GM12878 (cell line): Measurements from ENCODE around the gene KRT71. TPM values are rescaled to one million over a fixed set of nuclear protein-coding genes. Genes with fewer than 3 reads are reported as not detected.

Experiments
- ATAC-seq: fragments of 200-7000 bp; cut with Tn5 transposase; 3 replicates; pipeline ENCODE4 v1.9.1; 2020; ENCODE audit warnings: mild to moderate bottlenecking, moderate library complexity
- BruUV-seq: library from RNA; stranded (reverse); fragments of 400-500 nt; replicated peaks from 2 replicates; lab custom pipeline; 2021; lab: Mats Ljungman, UMichigan
- CTCF ChIA-PET: fragments of 300-600 bp; sonication (Branson Sonifier 250); formaldehyde crosslinking; extraction: SDS; loops from one replicate; lab custom pipeline; 2021; ENCODE audit warnings: inconsistent platforms; lab: Yijun Ruan, JAX
- POLR2A ChIA-PET: fragments of 350-600 bp; formaldehyde crosslinking; extraction: SDS; loops from one replicate; lab custom pipeline; 2021; ENCODE audit warnings: inconsistent platforms; lab: Charles Lee
- RAD21 ChIA-PET: fragments of 300-600 bp; sonication (Branson Sonifier 250); formaldehyde crosslinking; loops from one replicate; lab custom pipeline; 2023; ENCODE audit warnings: antibody characterized with exemption; ENCODE audit not compliant: unreplicated experiment; lab: Charles Lee
- SMC1A ChIA-PET: fragments of 300-600 bp; sonication (Branson Sonifier 250); formaldehyde crosslinking; loops from one replicate; lab custom pipeline; 2023; ENCODE audit not compliant: unreplicated experiment, uncharacterized antibody; lab: Charles Lee
- DNase-seq: peaks from one replicate; pipeline ENCODE4 v3.0.0-alpha.2; 2011; ENCODE audit warnings: low read depth, low spot score
- FAIRE-seq: peaks from 3 replicates; lab custom pipeline; 2011; peaks lifted over from hg19 to GRCh38; lab: Jason Lieb, UNC
- H2AFZ ChIP-seq: 2 replicates; pipeline ENCODE4 v1.6.0; 2011; ENCODE audit warnings: low read depth, low read length, control low read depth; ENCODE audit not compliant: control insufficient read depth
- H3K27ac ChIP-seq: 2 replicates; pipeline ENCODE4 v1.5.1; 2011; ENCODE audit warnings: control low read depth; ENCODE audit not compliant: control insufficient read depth, insufficient read depth
- H3K27me3 ChIP-seq, 2 experiments: replicated peaks in 1 of 2; 2 replicates each; pipeline versions ENCODE4 v1.6.0 to v1.6.1; 2011; ENCODE audit warnings: low read length in 1 of 2; ENCODE audit not compliant: control insufficient read depth in 2 of 2, insufficient read depth in 2 of 2
- H3K36me3 ChIP-seq, 2 experiments: 2 replicates each; pipeline ENCODE4 v1.5.1; 2011; ENCODE audit warnings: low read length in 1 of 2; ENCODE audit not compliant: control insufficient read depth in 2 of 2, insufficient read depth in 2 of 2
- H3K4me1 ChIP-seq: 2 replicates; pipeline ENCODE4 v1.6.1; 2011; ENCODE audit warnings: mild to moderate bottlenecking, low read length, moderate library complexity, mixed read lengths; ENCODE audit not compliant: control insufficient read depth, insufficient read depth
- H3K4me2 ChIP-seq: 2 replicates; pipeline ENCODE4 v1.6.0; 2011; ENCODE audit warnings: control low read depth; ENCODE audit not compliant: control insufficient read depth, insufficient read depth
- H3K4me3 ChIP-seq: fragments of 200-600 bp; sonication (generic); 2 replicates; pipeline ENCODE4 v1.5.1; 2016
- H3K79me2 ChIP-seq: 2 replicates; pipeline ENCODE4 v1.6.0; 2011; ENCODE audit warnings: low read length; ENCODE audit not compliant: control insufficient read depth, insufficient read depth
- H3K9ac ChIP-seq: 2 replicates; pipeline ENCODE4 v1.8.0; 2011; ENCODE audit warnings: low read length, control low read depth, mixed read lengths; ENCODE audit not compliant: control insufficient read depth, insufficient read depth
- H3K9me3 ChIP-seq: replicated peaks from 3 replicates; pipeline ENCODE4 v1.5.1; 2011; ENCODE audit warnings: mild to moderate bottlenecking, low read length; ENCODE audit not compliant: control insufficient read depth, insufficient read depth
- H4K20me1 ChIP-seq: 2 replicates; pipeline ENCODE4 v1.6.0; 2011; ENCODE audit not compliant: control insufficient read depth, insufficient read depth
- BCL11A ChIP-seq: IDR thresholded peaks from 2 replicates; pipeline ENCODE4 v1.6.1; 2011; ENCODE audit warnings: low read depth, low read length
- FOXM1 ChIP-seq: IDR thresholded peaks from 2 replicates; pipeline ENCODE4 v1.6.1; 2012; ENCODE audit warnings: low read depth, mild to moderate bottlenecking, inconsistent platforms, low read length, moderate library complexity
- IKZF2 ChIP-seq, 2 experiments: fragments of 450-650 bp; IDR thresholded peaks; 2 replicates each; pipeline ENCODE4 v1.6.1; 2017; ENCODE audit warnings: mild to moderate bottlenecking in 2 of 2, moderate library complexity in 2 of 2
- PML ChIP-seq: IDR thresholded peaks from 2 replicates; pipeline ENCODE4 v1.6.1; 2012; ENCODE audit warnings: low read length, inconsistent platforms
- STAT3 ChIP-seq: IDR thresholded peaks from 2 replicates; pipeline ENCODE4 v1.6.1; 2011; ENCODE audit warnings: low read depth, low read length, improper control_type of control experiment
- TCF7 ChIP-seq: IDR thresholded peaks from 2 replicates; pipeline ENCODE4 v1.6.1; 2014; ENCODE audit warnings: antibody characterized with exemption, borderline replicate concordance
- ZBED1 ChIP-seq: IDR thresholded peaks from 2 replicates; pipeline ENCODE4 v1.6.1; 2016; ENCODE audit warnings: borderline replicate concordance
- ZBTB4 ChIP-seq: fragments of 450-650 bp; formaldehyde crosslinking; IDR thresholded peaks from 2 replicates; pipeline ENCODE4 v1.4.0; 2022; ENCODE audit warnings: mild to moderate bottlenecking, moderate library complexity
- ZNF24 ChIP-seq: fragments of 450-650 bp; IDR thresholded peaks from 2 replicates; pipeline ENCODE4 v1.6.1; 2017; ENCODE audit warnings: antibody characterized with exemption, mild to moderate bottlenecking
- WGBS: methylation state at CpG from one replicate; pipeline ENCODE4 v1.1.6; 2016; ENCODE audit warnings: low lambda C conversion rate; ENCODE audit not compliant: insufficient replicate concordance, insufficient coverage; ENCODE audit errors: missing lambda C conversion rate; 5-methylcytosine and 5-hydroxymethylcytosine counted together
- in situ Hi-C: fragments of 300-500 bp; cut with MboI; formaldehyde crosslinking; loops from 9 replicates; pipeline ENCODE4 v1.14.3; 2018; ENCODE audit warnings: mixed read lengths
- intact Hi-C: fragments of 100-400 bp; cut with micrococcal nuclease; formaldehyde crosslinking; loops from one replicate; pipeline ENCODE4 v1.14.2; 2022; ENCODE audit not compliant: unreplicated experiment
- polyA plus RNA-seq, 11 experiments: library from polyadenylated mRNA; depleted of rRNA in 4 of 11; unstranded in 6 of 11; stranded (reverse) in 5 of 11; fragments of >200 nt; fragmentation: Nextera tagmentation in 4 of 11; fragmentation: Illumina TruSeq in 1 of 11; extraction: Ambion mirVana in 4 of 11; extraction: Trizol in 1 of 11; gene quantifications; 1 replicate in 1 of 11; 2 replicates in 10 of 11; pipeline versions ENCODE4 v1.2.1 to v1.2.3, GENCODE V29; 2011 to 2016; ENCODE audit warnings: inconsistent platforms in 2 of 11, missing spikeins in 2 of 11, low read depth in 1 of 11
- total RNA-seq, 4 experiments: library from RNA; depleted of rRNA in 3 of 4; stranded (reverse); fragments of >200 nt in 3 of 4; fragmentation: Illumina TruSeq in 1 of 4; extraction: Trizol in 1 of 4; gene quantifications; 2 replicates each; pipeline versions ENCODE4 v1.2.1 to v1.2.3, GENCODE V29; 2013 to 2021

KRT71 gene
- total and polyA plus RNA-seq, 10 of the 15 experiments (the other 5 are each of a cell fraction or from before 2014, with no cell fraction given): not detected

GRCh38 chr12:52600475-52600874 is 47.5 kb upstream of the KRT71 start:
- H3K9ac ChIP-seq: no peak overlapping the region
- no peak for ATAC-seq
- no peak overlapping the region for H3K4me3 ChIP-seq
- WGBS: 51% methylated on average over 12 of the region's 12 CpGs
- no peaks in the 10 kb centered on the region for H3K79me2 ChIP-seq
- FAIRE-seq: no peak
- H3K36me3 ChIP-seq: no peaks in the 10 kb centered on the region
- H4K20me1 ChIP-seq: no peaks in the 10 kb centered on the region
- in situ Hi-C loops: no loop called here
- DNase-seq: no peak
- H3K4me2 ChIP-seq: no peak overlapping the region
- intact Hi-C loops: no loop called here
- CTCF ChIA-PET: no interaction called here
- TF ChIP-seq FOXM1 (no peak), STAT3 (no peak), TCF7 (no peak), IKZF2 (IDR thresholded peaks at IDR 0.05) (no peak), BCL11A (no peak), ZBED1 (no peak), ZNF24 (no peak), ZBTB4 (CRISPR knock-in tag) (no peak), PML (no peak)
- H3K9me3 ChIP-seq: no peaks in the 10 kb centered on the region
- H3K27me3 ChIP-seq: peaks cover 0 to 14% of the 10 kb centered on the region in 2 experiments; a peak in 3 of 4 replicates
- POLR2A ChIA-PET: no interaction called here
- no TSS peak for BruUV-seq
- RAD21 ChIA-PET: no interaction called here
- H3K27ac ChIP-seq: no peak overlapping the region
- H3K4me1 ChIP-seq: no peaks in the 10 kb centered on the region
- SMC1A ChIA-PET: no interaction called here
- H2AFZ ChIP-seq: no peak overlapping the region
